Tibial artery (tissue), 4 donors: ENCODE data around the gene CGN.

Experiments used
- DNase-seq, 2 donors: peaks; one replicate each; pipeline ENCODE4 v3.0.0-alpha.2; 2019
- H3K27ac ChIP-seq, 2 donors: fragments of 200-600 bp; sonication (generic) in 1 of 2; 1 replicate in 1 of 2; 2 replicates in 1 of 2; pipeline ENCODE4 v1.5.1; 2018 to 2019; ENCODE audit warnings: mild to moderate bottlenecking in 1 of 2
- H3K27me3 ChIP-seq, 2 donors: fragments of 200-600 bp; sonication (generic) in 1 of 2; one replicate each; pipeline versions ENCODE4 v1.5.1 to v1.6.0; 2016 to 2019
- H3K36me3 ChIP-seq, 3 donors: fragments of 200-600 bp; sonication (generic) in 2 of 3; one replicate each; pipeline ENCODE4 v1.5.1; 2016 to 2019; ENCODE audit warnings: mild to moderate bottlenecking in 2 of 3
- H3K4me1 ChIP-seq, 4 donors: fragments of 200-600 bp; sonication (generic) in 2 of 4; 1 replicate in 3 of 4; 2 replicates in 1 of 4; pipeline ENCODE4 v1.5.1; 2016 to 2019
- H3K4me3 ChIP-seq, 2 donors: fragments of 200-600 bp; sonication (generic) in 1 of 2; 1 replicate in 1 of 2; 2 replicates in 1 of 2; pipeline ENCODE4 v1.5.1; 2018 to 2019; ENCODE audit warnings: mild to moderate bottlenecking in 2 of 2
- H3K9me3 ChIP-seq, 3 donors: fragments of 200-600 bp; sonication (generic) in 1 of 3; one replicate each; pipeline ENCODE4 v1.5.1; 2016 to 2019
- intact Hi-C: fragments of 100-400 bp; cut with DNase I; formaldehyde crosslinking; loops from one replicate; pipeline ENCODE4 v1.15.0; 2023; ENCODE audit warnings: low total_unique reads
- TF ChIP-seq, protein P1 (sequence below), 2 experiments: fragments of 200-600 bp in 1 of 2; fragments of 450-650 bp in 1 of 2; IDR thresholded peaks; one replicate each; pipeline ENCODE4 v1.5.1; 2017 to 2019; ENCODE audit warnings: antibody characterized with exemption in 2 of 2, mild to moderate bottlenecking in 1 of 2, moderate library complexity in 1 of 2

CGN gene

DNA sequence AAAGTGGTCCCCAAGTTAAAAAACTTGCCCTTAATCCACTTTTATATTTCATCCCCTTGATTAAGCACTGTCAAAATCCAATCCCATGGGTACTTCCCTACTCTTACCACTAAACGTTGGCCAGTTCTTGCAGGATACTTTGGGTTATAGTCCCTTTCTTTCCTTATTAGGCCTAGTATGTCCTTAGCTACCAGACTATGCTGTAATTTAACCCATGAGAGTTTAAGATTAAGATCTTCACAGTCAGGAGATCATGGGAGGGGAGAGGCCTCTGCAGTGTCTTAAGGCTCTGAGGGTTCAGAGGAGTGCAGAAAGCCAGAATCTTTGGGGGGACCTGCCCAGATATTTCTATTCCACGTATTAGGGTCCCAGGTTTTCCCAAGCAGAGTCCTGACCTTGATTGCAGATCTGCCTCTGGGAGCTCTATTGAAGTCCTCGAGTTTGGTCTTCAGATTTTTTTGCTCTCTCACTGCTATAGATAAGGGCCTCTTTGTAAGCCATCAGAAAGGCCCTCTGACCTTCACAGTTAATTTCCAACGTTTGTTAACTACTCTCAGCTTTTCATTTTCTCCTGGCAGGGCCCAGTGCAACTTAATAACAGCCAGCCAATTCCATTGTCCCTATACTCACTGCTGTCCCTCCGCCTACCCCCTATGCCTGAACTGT, 9.0 kb upstream of the CGN start:
- TF ChIP-seq, protein P1, sequence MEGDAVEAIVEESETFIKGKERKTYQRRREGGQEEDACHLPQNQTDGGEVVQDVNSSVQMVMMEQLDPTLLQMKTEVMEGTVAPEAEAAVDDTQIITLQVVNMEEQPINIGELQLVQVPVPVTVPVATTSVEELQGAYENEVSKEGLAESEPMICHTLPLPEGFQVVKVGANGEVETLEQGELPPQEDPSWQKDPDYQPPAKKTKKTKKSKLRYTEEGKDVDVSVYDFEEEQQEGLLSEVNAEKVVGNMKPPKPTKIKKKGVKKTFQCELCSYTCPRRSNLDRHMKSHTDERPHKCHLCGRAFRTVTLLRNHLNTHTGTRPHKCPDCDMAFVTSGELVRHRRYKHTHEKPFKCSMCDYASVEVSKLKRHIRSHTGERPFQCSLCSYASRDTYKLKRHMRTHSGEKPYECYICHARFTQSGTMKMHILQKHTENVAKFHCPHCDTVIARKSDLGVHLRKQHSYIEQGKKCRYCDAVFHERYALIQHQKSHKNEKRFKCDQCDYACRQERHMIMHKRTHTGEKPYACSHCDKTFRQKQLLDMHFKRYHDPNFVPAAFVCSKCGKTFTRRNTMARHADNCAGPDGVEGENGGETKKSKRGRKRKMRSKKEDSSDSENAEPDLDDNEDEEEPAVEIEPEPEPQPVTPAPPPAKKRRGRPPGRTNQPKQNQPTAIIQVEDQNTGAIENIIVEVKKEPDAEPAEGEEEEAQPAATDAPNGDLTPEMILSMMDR (IDR thresholded peaks at IDR 0.05): no peak

DNA sequence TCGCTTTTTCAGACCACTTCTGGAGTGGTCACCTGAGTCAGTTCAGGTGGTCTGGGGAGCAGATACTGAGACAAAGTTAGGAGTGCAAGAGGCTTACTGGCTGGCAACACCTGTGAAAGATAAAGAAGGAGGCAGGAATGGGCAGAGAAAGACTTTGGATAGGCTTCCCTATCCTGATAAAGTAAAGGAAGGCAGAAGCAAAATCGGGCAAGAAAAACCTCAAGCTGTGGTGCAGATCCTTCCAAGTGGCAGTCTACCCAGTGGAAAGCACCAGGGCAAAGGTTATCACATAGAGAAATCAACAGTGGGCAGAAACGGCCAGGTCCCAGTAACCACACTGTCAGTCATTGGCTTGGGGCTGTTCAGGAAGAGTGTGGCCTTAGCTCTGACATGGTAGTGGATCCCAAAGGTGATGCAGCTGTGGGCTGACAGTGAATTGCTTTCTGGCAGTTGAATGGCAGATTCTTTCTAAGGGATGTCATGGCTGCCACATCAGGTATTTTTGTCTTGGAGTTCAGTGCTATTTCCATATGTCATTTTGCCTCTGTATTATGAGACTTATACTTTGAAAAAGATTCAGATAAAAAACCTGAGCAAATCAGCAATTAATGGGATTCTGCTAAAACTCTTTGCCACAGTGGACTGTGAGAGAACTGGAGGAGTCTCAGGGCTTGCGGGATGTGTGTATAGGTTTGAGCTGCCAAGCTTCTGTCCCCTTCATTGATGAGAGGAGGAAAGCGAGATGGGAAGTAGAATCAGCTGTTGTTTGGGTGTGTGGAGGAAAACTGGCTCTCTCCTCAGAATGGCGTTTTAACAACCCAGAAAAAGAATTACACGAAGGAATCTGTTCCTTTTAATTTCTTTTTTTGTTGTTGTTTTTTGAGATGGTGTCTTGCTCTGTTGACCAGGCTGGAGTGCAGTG, 8.1 kb upstream of the CGN start:
- intact Hi-C loops: no loop called here

More for the DNA sequence above, 9.0 kb upstream of the CGN start:
- H3K4me3 ChIP-seq: no peak overlapping the region
- H3K9me3 ChIP-seq: no peaks in the 10 kb centered on the region
- no peak overlapping the region for H3K27ac ChIP-seq
- DNase-seq: no peak
- intact Hi-C loops: no loop called here
- no peaks in the 10 kb centered on the region for H3K36me3 ChIP-seq
- no peaks in the 10 kb centered on the region for H3K4me1 ChIP-seq
- no peaks in the 10 kb centered on the region for H3K27me3 ChIP-seq

DNA sequence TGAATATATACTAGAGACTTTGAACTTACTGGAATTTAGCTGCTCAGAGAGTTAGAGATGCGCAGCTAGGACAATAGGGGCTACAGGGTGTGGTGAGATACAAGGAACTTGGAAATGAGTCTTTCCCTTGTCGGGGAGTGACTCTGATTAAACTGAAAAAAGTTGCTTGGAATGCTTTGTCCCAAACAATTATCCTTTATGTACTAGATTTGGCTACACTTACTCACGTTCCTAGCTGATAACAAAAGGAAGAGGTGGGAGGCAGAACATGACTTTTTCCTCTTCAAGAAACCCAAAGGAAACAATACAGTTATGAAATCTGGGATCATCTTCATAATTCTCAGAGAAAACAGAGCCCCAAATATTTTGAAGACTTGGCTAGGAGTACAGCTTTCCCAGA, 6.9 kb upstream of the CGN start:
- no peaks in the 10 kb centered on the region for H3K27me3 ChIP-seq
- H3K4me3 ChIP-seq: no peak overlapping the region
- H3K27ac ChIP-seq: no peak overlapping the region
- no peaks in the 10 kb centered on the region for H3K9me3 ChIP-seq
- no peaks in the 10 kb centered on the region for H3K36me3 ChIP-seq
- TF ChIP-seq, protein P1 (IDR thresholded peaks at IDR 0.05): no peak
- intact Hi-C loops: no loop called here
- no peaks in the 10 kb centered on the region for H3K4me1 ChIP-seq
- DNase-seq: no peak

More for the DNA sequence above, 8.1 kb upstream of the CGN start:
- H3K36me3 ChIP-seq: no peaks in the 10 kb centered on the region
- TF ChIP-seq, protein P1 (IDR thresholded peaks at IDR 0.05): no peak
- no peaks in the 10 kb centered on the region for H3K4me1 ChIP-seq
- no peak overlapping the region for H3K27ac ChIP-seq
- no peak overlapping the region for H3K4me3 ChIP-seq
- no peaks in the 10 kb centered on the region for H3K27me3 ChIP-seq
- no peak for DNase-seq
- H3K9me3 ChIP-seq: no peaks in the 10 kb centered on the region

DNA sequence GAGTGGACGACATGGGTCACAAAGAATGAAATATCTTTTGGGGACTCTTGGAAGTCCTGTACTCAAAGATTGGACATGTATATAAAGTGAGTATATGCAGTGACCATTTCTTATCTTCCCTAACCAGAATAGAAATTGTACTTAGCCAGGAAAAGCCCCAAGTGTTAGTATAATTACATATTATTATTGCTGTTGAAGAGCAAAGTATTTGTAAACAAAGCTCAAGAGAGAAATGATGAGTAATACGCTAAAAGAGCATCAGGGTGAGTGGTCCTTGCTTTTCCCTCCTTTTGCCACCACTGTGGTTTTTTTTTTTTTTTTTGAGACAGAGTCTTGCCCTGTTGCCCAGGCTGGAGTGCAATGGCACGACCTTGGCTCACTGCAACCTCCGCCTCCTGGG, 6.4 kb upstream of the CGN start:
- intact Hi-C loops: no loop called here
- no peaks in the 10 kb centered on the region for H3K36me3 ChIP-seq
- no peaks in the 10 kb centered on the region for H3K4me1 ChIP-seq
- no peaks in the 10 kb centered on the region for H3K9me3 ChIP-seq
- DNase-seq: no peak
- TF ChIP-seq, protein P1 (IDR thresholded peaks at IDR 0.05): no peak
- no peak overlapping the region for H3K27ac ChIP-seq
- no peaks in the 10 kb centered on the region for H3K27me3 ChIP-seq
- no peak overlapping the region for H3K4me3 ChIP-seq

DNA sequence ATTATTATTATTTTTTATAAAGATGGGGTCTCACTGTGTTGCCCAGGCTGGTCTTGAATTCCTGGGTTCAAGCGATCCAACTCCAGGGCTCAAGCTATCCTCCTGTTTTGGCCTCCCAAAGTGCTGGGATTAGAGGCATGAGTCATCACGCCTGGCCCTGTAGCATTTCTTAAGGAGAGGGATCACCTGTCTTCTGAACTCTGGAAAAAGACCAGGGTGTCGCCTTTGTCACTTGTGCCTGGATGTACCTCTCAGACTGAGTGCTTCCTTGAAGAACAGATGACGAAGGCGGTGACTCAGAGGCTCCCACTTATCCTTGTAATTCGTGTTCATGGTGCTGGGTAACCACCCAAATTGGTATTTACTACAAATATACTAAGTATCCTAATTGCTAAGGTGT, 2.4 kb upstream of the CGN start:
- DNase-seq: no peak

More for the DNA sequence above, 2.4 kb upstream of the CGN start:
- intact Hi-C loops: no loop called here
- Histone ChIP-seq H3K36me3 (no peaks in the 10 kb centered on the region), H3K4me1 (peaks cover 0 to 22% (median 12%) of the 10 kb centered on the region in 4 donors), H3K27me3 (peaks cover 0 to under 1% of the 10 kb centered on the region in 2 donors), H3K9me3 (no peaks in the 10 kb centered on the region), H3K27ac (no peak overlapping the region), H3K4me3 (no peak overlapping the region)
- TF ChIP-seq, protein P1 (IDR thresholded peaks at IDR 0.05): no peak
